ENCODE data around the gene RRAD.

DNA sequence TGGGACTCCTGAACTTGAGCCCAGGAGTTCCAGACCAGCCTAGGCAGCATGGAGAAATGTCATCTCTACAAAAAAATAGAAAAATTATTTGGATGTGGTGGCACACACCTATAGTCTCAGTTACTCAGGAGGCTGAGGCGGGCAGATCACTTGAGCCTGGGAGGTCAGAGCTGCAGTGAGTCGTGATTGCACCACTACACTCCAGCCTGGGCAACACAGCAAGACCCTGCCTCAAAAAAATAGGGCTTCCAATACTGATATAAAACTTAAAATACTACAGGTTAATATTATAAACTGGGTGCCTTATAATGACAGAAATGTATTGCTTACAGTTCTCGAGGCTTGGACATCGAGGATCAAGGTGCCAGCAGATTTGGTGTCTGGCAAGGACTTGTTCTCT lies 20.6 kb upstream of the RRAD start:
- TF ChIP-seq EZH2 (IDR thresholded peaks at IDR 0.05; ENCODE audit: insufficient read depth, poor library complexity, severe bottlenecking) (no peak), EZH2phosphoT487 (IDR thresholded peaks at IDR 0.05; ENCODE audit: insufficient read depth, low read depth) (no peak)
